ENCODE measurements around the gene DAPK3.
"Not testable (repeated sequence)": the region's sequence is repeated elsewhere in the genome, so short reads cannot be mapped to it uniquely, and the experiment has no call there.

Gene DAPK3

GRCh38 chr19:4012092-4012974 is 41.4 kb upstream of the DAPK3 start:
- H3K4me1 Mint-ChIP-seq (ENCODE audit: low read depth in 2 of 2) = peaks cover 30 to 36% of the 10 kb centered on the region in 2 donors
- H3K27ac Mint-ChIP-seq = peak overlapping the region; percentile 38 to 80
- H3K4me3 Mint-ChIP-seq = no peak overlapping the region
- peaks cover 25% of the 10 kb centered on the region for H3K36me3 Mint-ChIP-seq (ENCODE audit: insufficient read depth)
- H3K27me3 Mint-ChIP-seq = no peaks in the 10 kb centered on the region
- H3K9me3 Mint-ChIP-seq = no peaks in the 10 kb centered on the region
- no peak for ATAC-seq (replicated peaks)
- no peak for DNase-seq

GRCh38 chr19:4011430-4011829 is 40.5 kb upstream of the DAPK3 start:
- H3K4me1 Mint-ChIP-seq (ENCODE audit: low read depth in 2 of 2) = peaks cover 30 to 36% of the 10 kb centered on the region in 2 donors
- H3K36me3 Mint-ChIP-seq (ENCODE audit: insufficient read depth) = peaks cover 28% of the 10 kb centered on the region
- ATAC-seq (replicated peaks); DNase-seq; H3K9me3 Mint-ChIP-seq; H3K27me3 Mint-ChIP-seq: not testable (repeated sequence)
- peak overlapping the region; percentile 30 to 54 for H3K4me3 Mint-ChIP-seq
- peak overlapping the region in 1 of 2 donors; percentile 69 for H3K27ac Mint-ChIP-seq

- Mint-ChIP-seq H3K9me3 (no peaks in the 10 kb centered on the region), H3K4me1 (ENCODE audit: low read depth in 2 of 2) (peaks cover 25 to 39% of the 10 kb centered on the region in 2 donors), H3K36me3 (ENCODE audit: insufficient read depth) (peaks cover 31% of the 10 kb centered on the region), H3K27ac (peak overlapping the region in 1 of 2 donors; percentile 93), H3K27me3 (no peaks in the 10 kb centered on the region), H3K4me3 (no peak overlapping the region)
- DNase-seq = no peak
- no peak for ATAC-seq (replicated peaks)
Measured at GRCh38 chr19:4010808-4011110, 39.9 kb upstream of the DAPK3 start.

GRCh38 chr19:4009990-4010807 is 39.3 kb upstream of the DAPK3 start:
- ATAC-seq (replicated peaks) = no peak
- Mint-ChIP-seq H3K9me3 (no peaks in the 10 kb centered on the region), H3K4me3 (peak overlapping the region; percentile 87 to 89), H3K4me1 (ENCODE audit: low read depth in 2 of 2) (peaks cover 25 to 39% of the 10 kb centered on the region in 2 donors), H3K36me3 (ENCODE audit: insufficient read depth) (peaks cover 29% of the 10 kb centered on the region), H3K27ac (peak overlapping the region in 1 of 2 donors; percentile 93), H3K27me3 (no peaks in the 10 kb centered on the region)
- DNase-seq = no peak

GRCh38 chr19:4007836-4008539 is 37.1 kb upstream of the DAPK3 start:
- H3K27me3 Mint-ChIP-seq = no peaks in the 10 kb centered on the region
- peaks cover 12% of the 10 kb centered on the region for H3K36me3 Mint-ChIP-seq (ENCODE audit: insufficient read depth)
- peak overlapping the region; percentile 88 to 93 for H3K27ac Mint-ChIP-seq
- no peaks in the 10 kb centered on the region for H3K9me3 Mint-ChIP-seq
- ATAC-seq (replicated peaks) = peak; percentile 0
- H3K4me3 Mint-ChIP-seq = peak overlapping the region; percentile 87 to 89
- DNase-seq = no peak
- peaks cover 23 to 33% of the 10 kb centered on the region in 2 donors for H3K4me1 Mint-ChIP-seq (ENCODE audit: low read depth in 2 of 2)

- peak within 1 kb of the TSS; percentile 88 to 93 for H3K27ac Mint-ChIP-seq
- DNase-seq (peak; percentile 88 to 94 (median 91)), ATAC-seq (replicated peaks) (peak; percentile 91)
- H3K4me1 Mint-ChIP-seq (ENCODE audit: low read depth in 2 of 2) = peaks cover 17 to 28% of the 10 kb centered on the region in 2 donors
- H3K4me3 Mint-ChIP-seq = peak within 1 kb of the TSS; percentile 87 to 89
- peaks cover 12% of the 10 kb centered on the region for H3K36me3 Mint-ChIP-seq (ENCODE audit: insufficient read depth)
- H3K9me3 Mint-ChIP-seq = no peaks in the 10 kb centered on the region
- H3K27me3 Mint-ChIP-seq = no peaks in the 10 kb centered on the region
Measured at GRCh38 chr19:4007021-4007835, 36.3 kb upstream of the DAPK3 start, which contains the start of gene PIAS4. PIAS4 (plus strand) TSS chr19:4007736; CDS start chr19:4007761, 25 bp downstream.

GRCh38 chr19:4005436-4005835 is 34.5 kb upstream of the DAPK3 start:
- H3K4me3 Mint-ChIP-seq = peak overlapping the region in 1 of 2 donors; percentile 40

GRCh38 chr19:4000798-4001197 is 29.9 kb upstream of the DAPK3 start:
- H3K4me3 Mint-ChIP-seq; DNase-seq; H3K27me3 Mint-ChIP-seq; H3K4me1 Mint-ChIP-seq (ENCODE audit: low read depth in 2 of 2); H3K27ac Mint-ChIP-seq; H3K36me3 Mint-ChIP-seq (ENCODE audit: insufficient read depth); H3K9me3 Mint-ChIP-seq; ATAC-seq (replicated peaks): not testable (repeated sequence)

More at GRCh38 chr19:4005436-4005835, 34.5 kb upstream of the DAPK3 start:
- H3K27ac Mint-ChIP-seq; H3K27me3 Mint-ChIP-seq; ATAC-seq (replicated peaks); DNase-seq; H3K9me3 Mint-ChIP-seq: not testable (repeated sequence)
- Mint-ChIP-seq H3K36me3 (ENCODE audit: insufficient read depth) (peaks cover 12% of the 10 kb centered on the region), H3K4me1 (ENCODE audit: low read depth in 2 of 2) (peaks cover 10 to 22% of the 10 kb centered on the region in 2 donors)

- H3K9me3 Mint-ChIP-seq; H3K36me3 Mint-ChIP-seq (ENCODE audit: insufficient read depth); ATAC-seq (replicated peaks); DNase-seq; H3K4me3 Mint-ChIP-seq; H3K27ac Mint-ChIP-seq; H3K4me1 Mint-ChIP-seq (ENCODE audit: low read depth in 2 of 2); H3K27me3 Mint-ChIP-seq: not testable (repeated sequence)
Measured at GRCh38 chr19:3998667-3999412, 27.9 kb upstream of the DAPK3 start.

- DNase-seq (no peak), ATAC-seq (replicated peaks) (no peak)
- H3K4me3 Mint-ChIP-seq = no peak overlapping the region
- no peaks in the 10 kb centered on the region for H3K27me3 Mint-ChIP-seq
- peaks cover 4 to 5% of the 10 kb centered on the region in 2 donors for H3K4me1 Mint-ChIP-seq (ENCODE audit: low read depth in 2 of 2)
- no peak overlapping the region for H3K27ac Mint-ChIP-seq
- H3K36me3 Mint-ChIP-seq (ENCODE audit: insufficient read depth) = no peaks in the 10 kb centered on the region
- H3K9me3 Mint-ChIP-seq = no peaks in the 10 kb centered on the region
Measured at GRCh38 chr19:3995607-3996006, 24.7 kb upstream of the DAPK3 start.

- peaks cover 13 to 20% of the 10 kb centered on the region in 2 donors for H3K4me1 Mint-ChIP-seq (ENCODE audit: low read depth in 2 of 2)
- H3K27me3 Mint-ChIP-seq = no peaks in the 10 kb centered on the region
- H3K36me3 Mint-ChIP-seq (ENCODE audit: insufficient read depth) = peaks cover 27% of the 10 kb centered on the region
- DNase-seq (no peak), ATAC-seq (replicated peaks) (no peak)
- no peaks in the 10 kb centered on the region for H3K9me3 Mint-ChIP-seq
- peak overlapping the region in 1 of 2 donors; percentile 71 for H3K27ac Mint-ChIP-seq
- peak overlapping the region; percentile 37 to 93 for H3K4me3 Mint-ChIP-seq
Measured at GRCh38 chr19:3990815-3991117, 19.9 kb upstream of the DAPK3 start.
